ENCODE measurements around the gene TGFBR2.

DNA sequence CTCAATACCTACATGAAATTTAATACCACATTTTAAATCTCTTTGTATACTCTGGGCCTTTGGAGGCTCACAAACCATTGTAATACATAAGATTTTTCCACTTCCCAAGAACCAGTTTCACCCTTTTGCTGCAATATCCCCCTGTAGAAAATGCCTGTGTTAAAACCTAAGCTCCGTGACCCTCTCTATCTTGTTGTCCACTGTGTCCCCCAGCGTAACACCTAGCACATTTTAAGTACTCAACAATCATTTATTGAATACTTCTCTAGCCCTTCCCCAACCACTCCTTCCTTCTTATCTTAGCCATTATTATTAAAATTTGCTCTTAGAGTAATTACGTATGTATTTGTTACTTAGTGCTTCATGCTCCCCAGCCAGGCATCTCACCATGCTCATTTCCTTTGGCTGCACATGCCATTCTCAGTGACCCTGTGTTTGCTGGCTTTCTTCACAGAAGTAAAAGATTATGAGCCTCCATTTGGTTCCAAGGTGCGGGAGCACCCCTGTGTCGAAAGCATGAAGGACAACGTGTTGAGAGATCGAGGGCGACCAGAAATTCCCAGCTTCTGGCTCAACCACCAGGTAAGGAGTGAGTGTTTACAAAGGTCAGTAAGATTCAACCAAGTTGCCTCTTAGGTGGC is 81.6 kb downstream of the TGFBR2 start:
- TF ChIP-seq RAD21 (IDR thresholded peaks at IDR 0.05; ENCODE audit: low read depth) (no peak), TAF1 (IDR thresholded peaks at IDR 0.05; ENCODE audit: low read depth) (no peak), EP300 (IDR thresholded peaks at IDR 0.05; ENCODE audit: borderline replicate concordance) (no peak), CREB1 (IDR thresholded peaks at IDR 0.05; ENCODE audit: low read depth) (no peak), TEAD4 (IDR thresholded peaks at IDR 0.05) (no peak)
- TF ChIP-seq, protein P1, sequence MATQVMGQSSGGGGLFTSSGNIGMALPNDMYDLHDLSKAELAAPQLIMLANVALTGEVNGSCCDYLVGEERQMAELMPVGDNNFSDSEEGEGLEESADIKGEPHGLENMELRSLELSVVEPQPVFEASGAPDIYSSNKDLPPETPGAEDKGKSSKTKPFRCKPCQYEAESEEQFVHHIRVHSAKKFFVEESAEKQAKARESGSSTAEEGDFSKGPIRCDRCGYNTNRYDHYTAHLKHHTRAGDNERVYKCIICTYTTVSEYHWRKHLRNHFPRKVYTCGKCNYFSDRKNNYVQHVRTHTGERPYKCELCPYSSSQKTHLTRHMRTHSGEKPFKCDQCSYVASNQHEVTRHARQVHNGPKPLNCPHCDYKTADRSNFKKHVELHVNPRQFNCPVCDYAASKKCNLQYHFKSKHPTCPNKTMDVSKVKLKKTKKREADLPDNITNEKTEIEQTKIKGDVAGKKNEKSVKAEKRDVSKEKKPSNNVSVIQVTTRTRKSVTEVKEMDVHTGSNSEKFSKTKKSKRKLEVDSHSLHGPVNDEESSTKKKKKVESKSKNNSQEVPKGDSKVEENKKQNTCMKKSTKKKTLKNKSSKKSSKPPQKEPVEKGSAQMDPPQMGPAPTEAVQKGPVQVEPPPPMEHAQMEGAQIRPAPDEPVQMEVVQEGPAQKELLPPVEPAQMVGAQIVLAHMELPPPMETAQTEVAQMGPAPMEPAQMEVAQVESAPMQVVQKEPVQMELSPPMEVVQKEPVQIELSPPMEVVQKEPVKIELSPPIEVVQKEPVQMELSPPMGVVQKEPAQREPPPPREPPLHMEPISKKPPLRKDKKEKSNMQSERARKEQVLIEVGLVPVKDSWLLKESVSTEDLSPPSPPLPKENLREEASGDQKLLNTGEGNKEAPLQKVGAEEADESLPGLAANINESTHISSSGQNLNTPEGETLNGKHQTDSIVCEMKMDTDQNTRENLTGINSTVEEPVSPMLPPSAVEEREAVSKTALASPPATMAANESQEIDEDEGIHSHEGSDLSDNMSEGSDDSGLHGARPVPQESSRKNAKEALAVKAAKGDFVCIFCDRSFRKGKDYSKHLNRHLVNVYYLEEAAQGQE (IDR thresholded peaks at IDR 0.05; ENCODE audit: low read depth) = no peak
